RWPE1 (cell line): ENCODE data around the gene GRB10.
"Not testable (repeated sequence)": the region's sequence is repeated elsewhere in the genome, so short reads cannot be mapped to it uniquely, and the experiment has no call there.

Experiments
- CTCF ChIA-PET: fragments of 350-600 bp; sonication (Branson Sonifier 250); formaldehyde crosslinking; extraction: SDS; loops from one replicate; lab custom pipeline; 2021; lab: Yijun Ruan, JAX
- POLR2A ChIA-PET: fragments of 400-600 bp; formaldehyde crosslinking; extraction: SDS; loops from one replicate; lab custom pipeline; 2020; ENCODE audit warnings: antibody characterized with exemption; ENCODE audit not compliant: low non-redundant PET; lab: Yijun Ruan, JAX
- DNase-seq: peaks from one replicate; pipeline ENCODE4 v3.0.0; 2012; ENCODE audit warnings: low spot score
- H3K27ac ChIP-seq: fragments of 450-650 bp; 2 replicates; pipeline ENCODE4 v1.5.1; 2017
- CTCF ChIP-seq: fragments of 450-650 bp; conservative IDR thresholded peaks from 2 replicates; pipeline ENCODE4 v1.5.1; 2017; ENCODE audit warnings: low read depth, mild to moderate bottlenecking

GRB10 gene

GRCh38 chr7:50775231-50775630 lies 7.5 kb downstream of the GRB10 start:
- no peak for DNase-seq
- H3K27ac ChIP-seq = no peak overlapping the region
- ChIA-PET POLR2A (no interaction called here), CTCF (no interaction called here)
- no peak for TF ChIP-seq CTCF

DNA sequence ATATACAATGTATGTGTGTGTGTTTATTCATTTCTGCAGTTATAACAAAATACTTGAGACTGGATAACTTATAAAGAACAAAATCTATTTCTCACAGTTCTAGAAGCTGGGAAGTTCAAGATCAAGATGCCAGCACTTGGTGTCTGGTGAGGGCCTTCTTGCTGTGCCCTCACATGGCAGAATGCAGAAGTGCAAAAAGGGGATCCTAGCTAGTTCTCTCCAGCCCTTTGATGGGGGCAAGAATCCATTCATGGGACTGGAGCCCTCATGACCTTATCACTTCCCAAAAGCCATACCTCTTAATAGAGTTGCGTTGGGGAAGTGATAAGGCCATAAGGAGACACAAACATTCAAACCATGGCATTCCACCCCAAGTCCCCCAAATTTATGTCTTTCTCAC lies 8.4 kb downstream of the GRB10 start:
- ChIA-PET CTCF (no interaction called here), POLR2A (no interaction called here)
- no peak for DNase-seq
- no peak overlapping the region for H3K27ac ChIP-seq
- TF ChIP-seq CTCF = no peak

DNA sequence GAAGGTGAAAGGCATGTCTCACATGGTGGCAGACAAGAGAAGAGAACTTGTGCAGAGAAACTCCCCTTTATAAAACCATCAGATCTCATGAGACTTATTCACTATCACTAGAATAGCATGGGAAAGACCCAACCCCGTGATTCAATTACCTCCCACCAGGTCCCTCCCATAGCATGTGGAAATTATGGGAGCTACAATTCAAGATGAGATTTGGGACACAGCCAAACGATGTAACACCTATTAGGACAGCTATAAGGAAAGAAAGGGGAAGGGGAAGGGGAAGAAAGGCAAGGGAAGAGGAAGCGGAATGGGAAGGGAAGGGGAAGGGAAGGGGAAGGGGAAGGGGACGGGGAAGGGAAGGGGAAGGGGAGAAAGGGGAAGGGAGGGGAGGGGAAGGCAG lies 9.6 kb downstream of the GRB10 start:
- POLR2A ChIA-PET, DNase-seq, CTCF ChIA-PET, H3K27ac ChIP-seq: not testable (repeated sequence)

- no peak for DNase-seq
- H3K27ac ChIP-seq = no peak overlapping the region
- TF ChIP-seq CTCF = no peak
- ChIA-PET CTCF (no interaction called here), POLR2A (no interaction called here)
Observed at GRCh38 chr7:50771120-50772002, 11.3 kb downstream of the GRB10 start.

GRCh38 chr7:50768485-50769474 lies 13.9 kb downstream of the GRB10 start:
- H3K27ac ChIP-seq = no peak overlapping the region
- no peak for TF ChIP-seq CTCF
- DNase-seq = no peak
- ChIA-PET POLR2A (no interaction called here), CTCF (no interaction called here)

DNA sequence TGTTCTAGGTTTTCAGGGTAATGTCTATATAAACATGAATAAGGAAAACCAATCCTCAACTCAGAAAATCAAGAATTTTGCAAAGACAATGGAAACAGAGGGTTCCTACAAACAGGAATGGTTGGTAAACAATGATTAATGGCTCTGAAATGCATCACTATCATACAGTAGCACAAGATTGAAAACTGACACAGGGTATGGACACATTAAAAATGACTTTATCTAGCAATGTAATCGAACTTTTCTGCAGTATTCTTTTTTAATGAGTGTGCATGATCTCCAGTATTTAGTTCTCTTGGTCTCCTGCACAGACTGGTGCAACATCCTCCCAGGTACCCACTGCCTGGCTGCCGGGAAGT lies 15.9 kb downstream of the GRB10 start:
- no peak for TF ChIP-seq CTCF
- POLR2A ChIA-PET = no interaction called here
- CTCF ChIA-PET = no interaction called here
- no peak for DNase-seq
- H3K27ac ChIP-seq = no peak overlapping the region
